Mesenchymal stem cell (in vitro differentiated cells and primary cell): ENCODE measurements around the gene SNX15.

ENCODE experiments used
- DNase-seq: peaks from one replicate; pipeline ENCODE4 v3.0.0-alpha.2; 2013
- H2AFZ ChIP-seq: one replicate; pipeline ENCODE4 v1.6.1; 2013; ENCODE audit warnings: low read depth, mild to moderate bottlenecking, control low read depth, inconsistent platforms, low read length, moderate library complexity
- H2AK5ac ChIP-seq: 2 replicates; pipeline ENCODE4 v1.6.1; 2013; ENCODE audit warnings: low read length, moderate library complexity, mild to moderate bottlenecking, inconsistent platforms; ENCODE audit not compliant: severe bottlenecking
- H2BK120ac ChIP-seq: one replicate; pipeline ENCODE4 v1.6.1; 2013; ENCODE audit warnings: low read depth, mild to moderate bottlenecking, inconsistent platforms, low read length, moderate library complexity
- H2BK12ac ChIP-seq, 2 experiments: one replicate each; pipeline ENCODE4 v1.6.1; 2013; ENCODE audit warnings: inconsistent platforms in 2 of 2, low read length in 2 of 2, mild to moderate bottlenecking in 2 of 2, moderate library complexity in 2 of 2, control low read depth in 1 of 2
- H2BK15ac ChIP-seq: one replicate; pipeline ENCODE4 v1.6.1; 2013; ENCODE audit warnings: mild to moderate bottlenecking, low read depth, inconsistent platforms; ENCODE audit not compliant: poor library complexity, severe bottlenecking
- H2BK5ac ChIP-seq: 2 replicates; pipeline ENCODE4 v1.6.1; 2013; ENCODE audit warnings: low read depth, mild to moderate bottlenecking, low read length, control low read depth, inconsistent platforms; ENCODE audit not compliant: poor library complexity, severe bottlenecking
- H3K14ac ChIP-seq, 2 experiments: one replicate each; pipeline ENCODE4 v1.6.1; 2013; ENCODE audit warnings: inconsistent platforms in 2 of 2, low read length in 2 of 2, control low read depth in 1 of 2, mild to moderate bottlenecking in 1 of 2, moderate library complexity in 1 of 2
- H3K18ac ChIP-seq, 2 experiments: one replicate each; pipeline ENCODE4 v1.6.1; 2013; ENCODE audit warnings: inconsistent platforms in 2 of 2, low read length in 2 of 2, control low read depth in 1 of 2, low read depth in 1 of 2, mild to moderate bottlenecking in 1 of 2
- H3K23ac ChIP-seq, 2 experiments: one replicate each; pipeline ENCODE4 v1.6.1; 2013; ENCODE audit warnings: inconsistent platforms in 2 of 2, low read length in 2 of 2, mild to moderate bottlenecking in 2 of 2, moderate library complexity in 2 of 2, control low read depth in 1 of 2
- H3K27ac ChIP-seq: 2 replicates; pipeline ENCODE4 v1.5.1; 2013; ENCODE audit warnings: mild to moderate bottlenecking, moderate library complexity, low read length, control low read depth, inconsistent platforms; ENCODE audit not compliant: poor library complexity, severe bottlenecking
- H3K27me3 ChIP-seq, 2 experiments: 2 replicates each; pipeline versions ENCODE4 v1.6.1 to v1.7.0; 2013; ENCODE audit warnings: low read length in 2 of 2, mild to moderate bottlenecking in 2 of 2, moderate library complexity in 2 of 2, control low read depth in 1 of 2, inconsistent platforms in 1 of 2; ENCODE audit not compliant: control insufficient read depth in 1 of 2, insufficient read depth in 1 of 2
- H3K36me3 ChIP-seq, 2 experiments: 2 replicates each; pipeline versions ENCODE4 v1.6.1 to v1.7.0; 2013; ENCODE audit warnings: low read length in 2 of 2, control low read depth in 1 of 2, inconsistent platforms in 1 of 2, low read depth in 1 of 2, mild to moderate bottlenecking in 1 of 2; ENCODE audit not compliant: insufficient read depth in 2 of 2, control insufficient read depth in 1 of 2
- H3K4ac ChIP-seq, 2 experiments: one replicate each; pipeline ENCODE4 v1.6.1; 2013; ENCODE audit warnings: inconsistent platforms in 2 of 2, low read length in 2 of 2, mild to moderate bottlenecking in 2 of 2, moderate library complexity in 2 of 2, control low read depth in 1 of 2, low read depth in 1 of 2
- H3K4me1 ChIP-seq: 2 replicates; pipeline ENCODE4 v1.6.1; 2013; ENCODE audit warnings: low read depth, low read length, control low read depth; ENCODE audit not compliant: control insufficient read depth, insufficient read depth
- H3K4me2 ChIP-seq: 2 replicates; pipeline ENCODE4 v1.6.1; 2013; ENCODE audit warnings: low read length, mild to moderate bottlenecking, inconsistent platforms; ENCODE audit not compliant: poor library complexity, severe bottlenecking
- H3K4me3 ChIP-seq, 2 experiments: 2 replicates each; pipeline versions ENCODE4 v1.5.1 to v1.7.0; 2013; ENCODE audit warnings: low read length in 2 of 2, mild to moderate bottlenecking in 2 of 2, control low read depth in 1 of 2, low read depth in 1 of 2; ENCODE audit not compliant: insufficient read depth in 1 of 2
- H3K79me1 ChIP-seq: replicated peaks from 2 replicates; pipeline ENCODE4 v1.6.1; 2013; ENCODE audit warnings: mild to moderate bottlenecking, control low read depth, low read length, inconsistent platforms; ENCODE audit not compliant: poor library complexity, severe bottlenecking
- H3K9ac ChIP-seq: 2 replicates; pipeline ENCODE4 v1.7.0; 2013; ENCODE audit warnings: mild to moderate bottlenecking, low read length, moderate library complexity
- H3K9me3 ChIP-seq: 2 replicates; pipeline ENCODE4 v1.7.0; 2013; ENCODE audit warnings: mild to moderate bottlenecking, low read length; ENCODE audit not compliant: control insufficient read depth
- H4K8ac ChIP-seq: one replicate; pipeline ENCODE4 v1.6.1; 2013; ENCODE audit warnings: inconsistent platforms, mild to moderate bottlenecking, low read length, moderate library complexity
- H4K91ac ChIP-seq: one replicate; pipeline ENCODE4 v1.6.1; 2013; ENCODE audit warnings: mild to moderate bottlenecking, low read length, inconsistent platforms
- WGBS: methylation state at CpG from one replicate; pipeline ENCODE4 v1.1.7; 2013; ENCODE audit warnings: mixed read lengths; 5-methylcytosine and 5-hydroxymethylcytosine counted together

SNX15 gene

DNA sequence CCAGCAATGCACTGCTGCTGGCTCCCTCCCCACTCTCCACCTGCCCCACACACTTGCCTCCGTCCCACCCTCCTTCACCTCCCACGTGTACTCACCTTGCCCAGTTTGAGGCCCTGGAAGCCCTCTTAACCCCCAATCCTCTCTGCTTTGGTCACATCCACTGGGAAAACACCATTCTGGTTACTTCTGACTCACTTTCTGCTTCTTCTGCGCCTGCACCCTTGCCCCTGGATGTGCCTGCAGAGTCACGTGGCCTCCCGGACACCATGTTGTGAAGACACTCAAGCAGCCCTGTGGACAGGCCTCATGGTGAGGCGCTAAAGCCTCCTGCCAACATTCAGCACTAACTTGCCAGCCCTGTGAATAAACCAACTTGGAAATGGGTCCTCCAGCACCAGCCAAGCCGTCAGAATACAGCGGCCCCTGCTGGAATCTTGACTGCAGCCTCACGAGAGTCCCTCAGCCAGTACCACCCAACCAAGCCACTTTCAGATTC lies 33.7 kb downstream of the SNX15 start:
- DNase-seq: no peak
- Histone ChIP-seq H2BK120ac (no peak overlapping the region), H3K36me3 (no peaks in the 10 kb centered on the region), H3K4me3 (no peak overlapping the region), H3K4me1 (peaks cover 1% of the 10 kb centered on the region), H3K79me1 (no peaks in the 10 kb centered on the region), H3K14ac (no peak overlapping the region), H3K27me3 (peaks cover 3 to 17% of the 10 kb centered on the region in 2 experiments), H3K9me3 (no peaks in the 10 kb centered on the region), H3K23ac (no peak overlapping the region), H3K18ac (no peak overlapping the region), H2BK5ac (no peak overlapping the region), H3K4me2 (no peak overlapping the region), H3K9ac (no peak overlapping the region), H4K91ac (no peak overlapping the region), H3K4ac (no peak overlapping the region), H2AFZ (no peak overlapping the region), H2BK12ac (no peak overlapping the region), H2AK5ac (no peak overlapping the region), H4K8ac (no peak overlapping the region), H3K27ac (no peak overlapping the region), H2BK15ac (no peak overlapping the region)
- 63% methylated on average over 9 of the region's 9 CpGs for WGBS

DNA sequence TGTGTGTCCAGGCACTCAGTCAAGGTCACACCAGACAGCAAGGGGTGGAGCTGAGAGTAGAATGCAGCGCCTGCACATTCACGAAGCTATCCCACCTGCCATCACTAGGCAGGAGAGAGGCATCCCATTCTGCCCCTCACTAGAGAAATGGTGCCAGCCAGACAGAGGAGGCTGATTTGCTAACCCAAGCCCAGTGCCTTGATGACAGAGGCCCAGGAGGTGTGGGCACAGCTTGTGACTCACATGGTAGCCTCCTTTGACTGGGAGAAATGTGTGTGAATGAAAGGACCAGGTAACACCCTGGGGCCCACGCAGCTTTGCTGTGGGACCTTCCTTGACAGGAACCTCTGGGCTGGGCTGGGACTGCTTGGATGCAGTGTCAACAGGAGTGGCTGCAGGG lies 36.3 kb downstream of the SNX15 start:
- no peak overlapping the region for H4K8ac ChIP-seq
- no peak overlapping the region for H3K18ac ChIP-seq
- no peak overlapping the region for H4K91ac ChIP-seq
- no peak overlapping the region for H2BK5ac ChIP-seq
- no peak overlapping the region for H2BK12ac ChIP-seq
- no peak overlapping the region for H3K4me3 ChIP-seq
- H2AFZ ChIP-seq: no peak overlapping the region
- H3K79me1 ChIP-seq: no peaks in the 10 kb centered on the region
- no peak for DNase-seq
- H3K14ac ChIP-seq: no peak overlapping the region
- no peak overlapping the region for H2AK5ac ChIP-seq
- no peak overlapping the region for H3K27ac ChIP-seq
- no peaks in the 10 kb centered on the region for H3K36me3 ChIP-seq
- no peak overlapping the region for H3K4ac ChIP-seq
- no peaks in the 10 kb centered on the region for H3K9me3 ChIP-seq
- H2BK120ac ChIP-seq: no peak overlapping the region
- H3K9ac ChIP-seq: no peak overlapping the region
- peaks cover under 1% of the 10 kb centered on the region for H3K4me1 ChIP-seq
- H3K27me3 ChIP-seq: peaks cover 3 to 22% of the 10 kb centered on the region in 2 experiments
- 87% methylated on average over 3 of the region's 3 CpGs for WGBS
- H2BK15ac ChIP-seq: no peak overlapping the region
- H3K4me2 ChIP-seq: no peak overlapping the region
- no peak overlapping the region for H3K23ac ChIP-seq

GRCh38 chr11:65064847-65065240 lies 37.6 kb downstream of the SNX15 start:
- no peak overlapping the region for H3K9ac ChIP-seq
- H3K23ac ChIP-seq: no peak overlapping the region
- H2BK5ac ChIP-seq: no peak overlapping the region
- H3K9me3 ChIP-seq: no peaks in the 10 kb centered on the region
- no peaks in the 10 kb centered on the region for H3K4me1 ChIP-seq
- no peak overlapping the region for H3K4me2 ChIP-seq
- no peak overlapping the region for H2BK12ac ChIP-seq
- no peak overlapping the region for H3K4ac ChIP-seq
- H2BK15ac ChIP-seq: no peak overlapping the region
- H3K18ac ChIP-seq: no peak overlapping the region
- H2AK5ac ChIP-seq: no peak overlapping the region
- no peak overlapping the region for H2BK120ac ChIP-seq
- H3K79me1 ChIP-seq: no peaks in the 10 kb centered on the region
- H3K36me3 ChIP-seq: no peaks in the 10 kb centered on the region
- H2AFZ ChIP-seq: no peak overlapping the region
- H3K27me3 ChIP-seq: peaks cover 3 to 16% of the 10 kb centered on the region in 2 experiments
- no peak overlapping the region for H3K14ac ChIP-seq
- DNase-seq: no peak
- H3K27ac ChIP-seq: no peak overlapping the region
- whole genome bisulfite sequencing: 96% methylated on average over 4 of the region's 4 CpGs
- no peak overlapping the region for H4K8ac ChIP-seq
- H4K91ac ChIP-seq: no peak overlapping the region
- no peak overlapping the region for H3K4me3 ChIP-seq

DNA sequence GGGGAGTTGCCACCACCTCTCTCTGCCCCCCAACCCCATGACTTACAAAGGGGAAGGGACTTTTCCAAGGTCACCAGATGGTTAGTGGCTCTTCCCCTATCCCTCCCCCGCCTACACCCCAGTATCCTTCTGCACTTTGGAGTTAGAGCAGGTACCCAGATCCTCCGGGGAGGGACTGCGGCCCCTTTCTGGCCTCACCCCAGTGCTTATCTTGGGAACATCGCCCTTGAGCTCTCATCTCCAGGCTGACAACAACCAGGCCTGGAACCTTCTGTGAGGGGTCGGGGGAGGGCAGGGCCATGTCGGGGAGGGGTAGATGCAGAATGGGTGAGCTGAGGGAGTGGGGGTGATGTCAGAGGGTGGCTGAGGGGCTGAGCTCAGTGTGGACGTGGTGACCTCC lies 38.6 kb downstream of the SNX15 start:
- no peaks in the 10 kb centered on the region for H3K79me1 ChIP-seq
- no peak overlapping the region for H2BK15ac ChIP-seq
- DNase-seq: no peak
- no peak overlapping the region for H2AFZ ChIP-seq
- peaks cover 3 to 12% of the 10 kb centered on the region in 2 experiments for H3K27me3 ChIP-seq
- WGBS: 69% methylated on average over 7 of the region's 7 CpGs
- no peak overlapping the region for H2BK5ac ChIP-seq
- no peak overlapping the region for H4K8ac ChIP-seq
- H3K23ac ChIP-seq: no peak overlapping the region
- H3K4ac ChIP-seq: no peak overlapping the region
- H2AK5ac ChIP-seq: no peak overlapping the region
- H3K4me3 ChIP-seq: no peak overlapping the region
- no peak overlapping the region for H4K91ac ChIP-seq
- no peaks in the 10 kb centered on the region for H3K4me1 ChIP-seq
- no peak overlapping the region for H3K4me2 ChIP-seq
- H3K36me3 ChIP-seq: no peaks in the 10 kb centered on the region
- H3K27ac ChIP-seq: no peak overlapping the region
- H3K9ac ChIP-seq: no peak overlapping the region
- no peak overlapping the region for H3K18ac ChIP-seq
- no peaks in the 10 kb centered on the region for H3K9me3 ChIP-seq
- no peak overlapping the region for H2BK120ac ChIP-seq
- H3K14ac ChIP-seq: no peak overlapping the region
- no peak overlapping the region for H2BK12ac ChIP-seq
